Stimulated activated memory B cell treated with anti-CD40 and anti-IgM and Interleukin-4, amounts not matched to agents 10 μg/mL and 1 μg/mL and 100 μg/mL, for 72 hours (primary cell): ENCODE results near the gene CXorf65.

Experiments
- ATAC-seq: fragments of 150-1000 bp; cut with Tn5 transposase; 2 replicates; pipeline ENCODE4 v1.10.0; 2021
- H3K27ac Mint-ChIP-seq: one replicate; pipeline ENCODE4 v1.8.0; 2022; ENCODE audit warnings: mild to moderate bottlenecking, mixed read lengths
- H3K27me3 Mint-ChIP-seq: one replicate; pipeline ENCODE4 v1.8.0; 2022; ENCODE audit warnings: mixed read lengths
- H3K36me3 Mint-ChIP-seq: one replicate; pipeline ENCODE4 v1.8.0; 2022; ENCODE audit warnings: mixed read lengths
- H3K4me1 Mint-ChIP-seq: one replicate; pipeline ENCODE4 v1.8.0; 2022; ENCODE audit warnings: mixed read lengths
- H3K4me3 Mint-ChIP-seq: one replicate; pipeline ENCODE4 v1.8.0; 2022; ENCODE audit warnings: mild to moderate bottlenecking, moderate library complexity, mixed read lengths
- H3K9me3 Mint-ChIP-seq: one replicate; pipeline ENCODE4 v1.8.0; 2022; ENCODE audit warnings: mixed read lengths

The CXorf65 gene

GRCh38 chrX:71106427-71106826 lies at the start of gene CXorf65:
TSS of gene CXorf65 (minus strand) at chrX:71106740. CDS start at chrX:71106556, 184 bp downstream.
- Mint-ChIP-seq H3K27ac (peak within 1 kb of the TSS; percentile 54), H3K36me3 (peaks cover 58% of the 10 kb centered on the region), H3K9me3 (no peaks in the 10 kb centered on the region), H3K27me3 (no peaks in the 10 kb centered on the region), H3K4me3 (no peak within 1 kb of the TSS), H3K4me1 (peaks cover 84% of the 10 kb centered on the region)
- ATAC-seq: no peak

- ATAC-seq: no peak
- no peaks in the 10 kb centered on the region for H3K27me3 Mint-ChIP-seq
- H3K4me1 Mint-ChIP-seq: peaks cover 19% of the 10 kb centered on the region
- no peak overlapping the region for H3K4me3 Mint-ChIP-seq
- H3K9me3 Mint-ChIP-seq: no peaks in the 10 kb centered on the region
- peaks cover 19% of the 10 kb centered on the region for H3K36me3 Mint-ChIP-seq
- peak overlapping the region; percentile 46 for H3K27ac Mint-ChIP-seq
Measured at GRCh38 chrX:71154641-71155040, 48.1 kb upstream of the CXorf65 start.

- Mint-ChIP-seq H3K4me3 (no peak overlapping the region), H3K27ac (peak overlapping the region; percentile 46)
- ATAC-seq: no peak
Measured at GRCh38 chrX:71154196-71154595, 47.7 kb upstream of the CXorf65 start.

GRCh38 chrX:71151366-71151765 lies 44.8 kb upstream of the CXorf65 start:
- Mint-ChIP-seq H3K4me1 (peaks cover 20% of the 10 kb centered on the region), H3K36me3 (peaks cover 13% of the 10 kb centered on the region), H3K9me3 (no peaks in the 10 kb centered on the region), H3K27ac (no peak overlapping the region), H3K4me3 (no peak overlapping the region), H3K27me3 (no peaks in the 10 kb centered on the region)
- no peak for ATAC-seq

More at GRCh38 chrX:71154196-71154595, 47.7 kb upstream of the CXorf65 start:
- peaks cover 19% of the 10 kb centered on the region for H3K4me1 Mint-ChIP-seq
- H3K27me3 Mint-ChIP-seq: no peaks in the 10 kb centered on the region
- H3K36me3 Mint-ChIP-seq: peaks cover 19% of the 10 kb centered on the region
- H3K9me3 Mint-ChIP-seq: no peaks in the 10 kb centered on the region

- H3K36me3 Mint-ChIP-seq: peaks cover 8% of the 10 kb centered on the region
- no peak overlapping the region for H3K4me3 Mint-ChIP-seq
- ATAC-seq: no peak
- no peaks in the 10 kb centered on the region for H3K9me3 Mint-ChIP-seq
- peaks cover 20% of the 10 kb centered on the region for H3K4me1 Mint-ChIP-seq
- no peaks in the 10 kb centered on the region for H3K27me3 Mint-ChIP-seq
- no peak overlapping the region for H3K27ac Mint-ChIP-seq
Measured at GRCh38 chrX:71148278-71148663, 41.7 kb upstream of the CXorf65 start.

- Mint-ChIP-seq H3K36me3 (peaks cover 2% of the 10 kb centered on the region), H3K27ac (no peak overlapping the region), H3K4me3 (no peak overlapping the region), H3K9me3 (no peaks in the 10 kb centered on the region), H3K27me3 (no peaks in the 10 kb centered on the region), H3K4me1 (peaks cover 18% of the 10 kb centered on the region)
- ATAC-seq: no peak
Measured at GRCh38 chrX:71147496-71148277, 41.1 kb upstream of the CXorf65 start.

- Mint-ChIP-seq H3K36me3 (no peaks in the 10 kb centered on the region), H3K4me3 (peak within 1 kb of the TSS; percentile 44), H3K9me3 (no peaks in the 10 kb centered on the region), H3K4me1 (peaks cover 13% of the 10 kb centered on the region), H3K27ac (no peak within 1 kb of the TSS), H3K27me3 (no peaks in the 10 kb centered on the region)
- no peak for ATAC-seq
Measured at GRCh38 chrX:71144651-71145050, 38.1 kb upstream of the CXorf65 start, which contains the start of gene NLGN3. TSS of gene NLGN3 (plus strand) at chrX:71144841. CDS start at chrX:71147750, 2,909 bp downstream.

- no peaks in the 10 kb centered on the region for H3K27me3 Mint-ChIP-seq
- H3K36me3 Mint-ChIP-seq: peaks cover 10% of the 10 kb centered on the region
- no peak for ATAC-seq
- no peak overlapping the region for H3K27ac Mint-ChIP-seq
- no peak overlapping the region for H3K4me3 Mint-ChIP-seq
- no peaks in the 10 kb centered on the region for H3K9me3 Mint-ChIP-seq
- H3K4me1 Mint-ChIP-seq: peaks cover 13% of the 10 kb centered on the region
Measured at GRCh38 chrX:71143508-71143907, 37.0 kb upstream of the CXorf65 start.

GRCh38 chrX:71140440-71140839 lies 33.9 kb upstream of the CXorf65 start:
- H3K27me3 Mint-ChIP-seq: no peaks in the 10 kb centered on the region
- no peak for ATAC-seq
- H3K9me3 Mint-ChIP-seq: no peaks in the 10 kb centered on the region
- no peak overlapping the region for H3K27ac Mint-ChIP-seq
- peaks cover 3% of the 10 kb centered on the region for H3K4me1 Mint-ChIP-seq
- no peak overlapping the region for H3K4me3 Mint-ChIP-seq
- H3K36me3 Mint-ChIP-seq: peaks cover 39% of the 10 kb centered on the region

GRCh38 chrX:71131510-71131909 lies 25.0 kb upstream of the CXorf65 start:
- H3K36me3 Mint-ChIP-seq: peaks cover 71% of the 10 kb centered on the region
- no peaks in the 10 kb centered on the region for H3K9me3 Mint-ChIP-seq
- H3K27me3 Mint-ChIP-seq: no peaks in the 10 kb centered on the region
- ATAC-seq: no peak
- peaks cover 13% of the 10 kb centered on the region for H3K4me1 Mint-ChIP-seq
- peak overlapping the region; percentile 22 for H3K27ac Mint-ChIP-seq
- no peak overlapping the region for H3K4me3 Mint-ChIP-seq

GRCh38 chrX:71128915-71129765 lies 22.6 kb upstream of the CXorf65 start:
- H3K4me1 Mint-ChIP-seq: peaks cover 13% of the 10 kb centered on the region
- H3K27me3 Mint-ChIP-seq: no peaks in the 10 kb centered on the region
- no peaks in the 10 kb centered on the region for H3K9me3 Mint-ChIP-seq
- peak; percentile 71 for ATAC-seq
- H3K27ac Mint-ChIP-seq: peak overlapping the region; percentile 58
- peaks cover 64% of the 10 kb centered on the region for H3K36me3 Mint-ChIP-seq
- no peak overlapping the region for H3K4me3 Mint-ChIP-seq

GRCh38 chrX:71128166-71128833 lies 21.8 kb upstream of the CXorf65 start:
- Mint-ChIP-seq H3K4me3 (no peak overlapping the region), H3K4me1 (peaks cover 13% of the 10 kb centered on the region), H3K9me3 (no peaks in the 10 kb centered on the region), H3K27ac (peak overlapping the region; percentile 58), H3K27me3 (no peaks in the 10 kb centered on the region), H3K36me3 (peaks cover 68% of the 10 kb centered on the region)
- no peak for ATAC-seq

- Mint-ChIP-seq H3K27ac (peak overlapping the region; percentile 98), H3K36me3 (peaks cover 22% of the 10 kb centered on the region), H3K27me3 (no peaks in the 10 kb centered on the region), H3K4me1 (peaks cover 5% of the 10 kb centered on the region), H3K9me3 (no peaks in the 10 kb centered on the region), H3K4me3 (peak overlapping the region; percentile 95)
- peak; percentile 50 for ATAC-seq
Measured at GRCh38 chrX:71118985-71119535, 12.5 kb upstream of the CXorf65 start.

GRCh38 chrX:71118032-71118984 lies 11.8 kb upstream of the CXorf65 start, which contains the start of gene MED12:
TSS of gene MED12 (plus strand) at chrX:71118596. CDS start at chrX:71118755, 159 bp downstream.
- Mint-ChIP-seq H3K9me3 (no peaks in the 10 kb centered on the region), H3K36me3 (peaks cover 19% of the 10 kb centered on the region), H3K27me3 (no peaks in the 10 kb centered on the region), H3K27ac (peak within 1 kb of the TSS; percentile 98), H3K4me3 (peak within 1 kb of the TSS; percentile 95), H3K4me1 (peaks cover 5% of the 10 kb centered on the region)
- peak; percentile 99 for ATAC-seq
